Ovary (tissue), 9 donors: ENCODE results near the gene MRPL2. TPM values are rescaled to one million over a fixed set of nuclear protein-coding genes. Genes with fewer than 3 reads are reported as not detected.

Experiments used
- DNase-seq, 5 donors: peaks; one replicate each; pipeline ENCODE4 v3.0.0-alpha.2; 2019 to 2020
- H3K27ac ChIP-seq, 2 donors: fragments of 200-600 bp; one replicate each; pipeline versions ENCODE4 v1.5.1 to v1.8.0; 2019 to 2022
- H3K27me3 ChIP-seq: fragments of 200-600 bp; one replicate; pipeline ENCODE4 v1.8.0; 2022
- H3K36me3 ChIP-seq: fragments of 200-600 bp; sonication (generic); one replicate; pipeline ENCODE4 v1.5.1; 2019
- H3K4me1 ChIP-seq: one replicate; pipeline ENCODE4 v1.8.1; 2013; ENCODE audit warnings: mild to moderate bottlenecking, moderate library complexity; ENCODE audit not compliant: insufficient read depth
- H3K4me3 ChIP-seq: fragments of 200-600 bp; sonication (generic); one replicate; pipeline ENCODE4 v1.5.1; 2017
- H3K9me3 ChIP-seq, 2 donors: fragments of 200-600 bp in 1 of 2; sonication (generic) in 1 of 2; one replicate each; pipeline versions ENCODE4 v1.5.1 to v1.8.1; 2013 to 2019; ENCODE audit warnings: mild to moderate bottlenecking in 1 of 2, moderate library complexity in 1 of 2
- EP300 ChIP-seq: sonication (generic); formaldehyde crosslinking; IDR thresholded peaks from one replicate; pipeline ENCODE4 v1.6.1; 2017; ENCODE audit warnings: antibody characterized with exemption
- POLR2A ChIP-seq: fragments of 450-650 bp; IDR thresholded peaks from one replicate; pipeline ENCODE4 v1.6.1; 2017; ENCODE audit warnings: antibody characterized with exemption, mild to moderate bottlenecking, moderate library complexity
- WGBS, 3 donors: extraction: QIAGEN DNeasy Blood & Tissue Kit in 1 of 3; methylation state at CpG; one replicate each; pipeline versions ENCODE4 v1.1.5 to v1.1.7; 2013 to 2017; 5-methylcytosine and 5-hydroxymethylcytosine counted together
- intact Hi-C, 4 donors: fragments of 100-400 bp; cut with DNase I; formaldehyde crosslinking; loops; one replicate each; pipeline versions ENCODE4 v1.11.0 to v1.15.1; 2022 to 2023
- polyA plus RNA-seq, 2 donors: library from polyadenylated mRNA; stranded (reverse); fragments of 200-250 nt in 1 of 2; fragments of 350-450 nt in 1 of 2; fragmentation: Illumina TruSeq in 1 of 2; extraction: RNeasy Lipid Tissue Mini Kit (QIAGEN cat#74804) in 1 of 2; gene quantifications; one replicate each; pipeline ENCODE4 v1.2.3, GENCODE V29; 2013 to 2014
- total RNA-seq, 7 donors: library from RNA; depleted of rRNA in 2 of 7; stranded (reverse); fragments of >200 nt in 2 of 7; fragmentation: NEBNext Ultra II Directional in 3 of 7; extraction: Animal tissue kit (Norgen Biotek cat#: 25700) in 3 of 7; gene quantifications; one replicate each; pipeline versions ENCODE4 v1.1.0 to v1.2.4, GENCODE V29; 2016 to 2023
- TF ChIP-seq, protein P1 (sequence below), 3 donors: fragments of 450-650 bp in 2 of 3; fragments of 200-600 bp in 1 of 3; IDR thresholded peaks; one replicate each; pipeline versions ENCODE4 v1.5.1 to v1.8.0; 2016 to 2022; ENCODE audit warnings: antibody characterized with exemption in 3 of 3, mild to moderate bottlenecking in 1 of 3
- donor health status: DM: no; HTN: no; CAD: no; lungs with moderate emphysema.
- donor health status: DM: no; HTN: no; CAD: no.
- donor health status: Bipolar disorder and iron deficiency.
- donor health status: DM: yes; HTN: yes; CAD: no.
- donor health status: DM: no; HTN: no; CAD: no.
- donor health status: DM: yes; HTN: yes; CAD: no.

MRPL2 gene
- total and polyA plus RNA-seq, 9 donors = 11.5 to 56.7 (median 47.3) TPM

DNA sequence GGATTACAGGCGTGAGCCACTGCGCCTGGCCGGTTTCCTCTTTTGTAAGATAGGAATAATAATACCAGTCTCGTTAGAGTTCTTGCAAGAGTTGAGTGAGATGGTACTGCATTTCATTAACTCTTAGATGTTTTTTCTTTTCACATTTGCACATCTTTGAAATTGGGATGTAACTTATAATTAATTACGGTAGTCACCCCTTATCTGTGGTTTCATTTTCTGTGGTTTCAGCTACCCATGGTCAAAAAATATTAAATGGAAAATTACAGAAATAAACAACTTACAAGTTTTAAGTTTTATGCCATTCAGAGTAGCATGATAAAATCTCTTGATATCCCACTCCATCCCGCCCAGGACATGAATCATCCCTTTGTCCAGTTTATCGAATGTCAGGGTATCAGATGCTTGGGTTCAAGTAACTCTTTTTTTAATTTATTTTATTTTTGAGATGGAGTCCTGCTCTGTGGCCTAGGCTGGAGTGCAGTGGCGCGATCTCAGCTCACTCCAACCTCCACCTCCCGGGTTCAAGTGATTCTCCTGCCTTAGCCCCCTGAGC is 32.3 kb upstream of the MRPL2 start:
- Histone ChIP-seq H3K27me3 (no peaks in the 10 kb centered on the region), H3K4me3 (no peak overlapping the region), H3K27ac (peak overlapping the region in 1 of 2 donors; percentile 76), H3K9me3 (no peaks in the 10 kb centered on the region), H3K4me1 (peaks cover 10% of the 10 kb centered on the region), H3K36me3 (no peaks in the 10 kb centered on the region)
- TF ChIP-seq, protein P1, sequence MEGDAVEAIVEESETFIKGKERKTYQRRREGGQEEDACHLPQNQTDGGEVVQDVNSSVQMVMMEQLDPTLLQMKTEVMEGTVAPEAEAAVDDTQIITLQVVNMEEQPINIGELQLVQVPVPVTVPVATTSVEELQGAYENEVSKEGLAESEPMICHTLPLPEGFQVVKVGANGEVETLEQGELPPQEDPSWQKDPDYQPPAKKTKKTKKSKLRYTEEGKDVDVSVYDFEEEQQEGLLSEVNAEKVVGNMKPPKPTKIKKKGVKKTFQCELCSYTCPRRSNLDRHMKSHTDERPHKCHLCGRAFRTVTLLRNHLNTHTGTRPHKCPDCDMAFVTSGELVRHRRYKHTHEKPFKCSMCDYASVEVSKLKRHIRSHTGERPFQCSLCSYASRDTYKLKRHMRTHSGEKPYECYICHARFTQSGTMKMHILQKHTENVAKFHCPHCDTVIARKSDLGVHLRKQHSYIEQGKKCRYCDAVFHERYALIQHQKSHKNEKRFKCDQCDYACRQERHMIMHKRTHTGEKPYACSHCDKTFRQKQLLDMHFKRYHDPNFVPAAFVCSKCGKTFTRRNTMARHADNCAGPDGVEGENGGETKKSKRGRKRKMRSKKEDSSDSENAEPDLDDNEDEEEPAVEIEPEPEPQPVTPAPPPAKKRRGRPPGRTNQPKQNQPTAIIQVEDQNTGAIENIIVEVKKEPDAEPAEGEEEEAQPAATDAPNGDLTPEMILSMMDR (IDR thresholded peaks at IDR 0.05) = no peak
- no peak for TF ChIP-seq EP300
- TF ChIP-seq POLR2A = no peak
- no peak for DNase-seq
- 70 to 78% (median 77%) methylated on average over 10 of the region's 10 CpGs for WGBS, 3 donors
- intact Hi-C loops = no loop called here

DNA sequence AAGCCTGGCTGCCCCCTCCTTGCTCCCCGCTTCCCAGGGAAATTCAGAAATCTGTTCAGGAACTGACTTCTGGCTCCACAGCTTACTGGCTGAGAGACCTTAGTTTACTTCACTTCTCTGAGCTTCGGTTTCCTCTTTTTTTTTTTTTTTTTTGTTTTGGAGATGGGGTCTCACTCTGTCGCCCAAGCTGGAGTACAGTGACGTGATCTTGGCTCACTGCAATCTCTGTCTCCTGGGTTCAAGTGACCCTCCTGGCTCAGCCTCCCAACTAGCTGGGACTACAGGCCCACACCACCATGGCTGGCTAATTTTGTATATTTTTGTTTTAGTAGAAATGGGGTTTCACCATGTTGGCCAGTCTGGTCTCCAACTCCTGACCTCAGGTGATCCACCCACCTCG is 31.8 kb upstream of the MRPL2 start:
- intact Hi-C loops = no loop called here
- no peak overlapping the region for H3K4me3 ChIP-seq
- H3K27ac ChIP-seq = peak overlapping the region in 1 of 2 donors; percentile 76

DNA sequence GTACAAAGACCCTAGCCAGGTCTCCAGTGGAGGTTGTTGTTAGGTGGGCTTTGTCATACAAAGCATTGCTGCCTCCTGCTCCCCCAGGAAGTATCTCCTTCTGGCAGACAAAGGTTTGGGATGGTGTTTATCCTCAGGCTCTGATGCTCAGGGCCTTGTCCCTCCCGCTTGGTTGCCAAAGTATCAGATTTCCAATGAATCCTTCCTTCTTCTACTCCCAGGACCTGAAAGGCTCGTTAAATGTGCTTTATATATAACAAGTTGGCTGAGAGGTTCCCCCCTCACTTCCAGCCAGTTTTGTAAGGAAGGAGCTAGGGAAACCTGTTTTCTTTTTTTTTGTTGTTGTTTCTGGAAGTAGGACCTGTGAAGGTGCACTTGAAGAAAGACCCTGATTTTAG is 31.3 kb upstream of the MRPL2 start:
- Histone ChIP-seq H3K4me1 (peaks cover 5% of the 10 kb centered on the region), H3K4me3 (no peak overlapping the region), H3K9me3 (no peaks in the 10 kb centered on the region), H3K36me3 (no peaks in the 10 kb centered on the region), H3K27me3 (no peaks in the 10 kb centered on the region), H3K27ac (peak overlapping the region; percentile 62 to 76)
- DNase-seq = no peak
- 9 to 30% (median 17%) methylated on average over 2 of the region's 2 CpGs for WGBS, 3 donors
- no peak for TF ChIP-seq POLR2A
- TF ChIP-seq, protein P1 (IDR thresholded peaks at IDR 0.05) = no peak
- TF ChIP-seq EP300 = no peak
- intact Hi-C loops = no loop called here

More for the DNA sequence above, 31.8 kb upstream of the MRPL2 start:
- Histone ChIP-seq H3K27me3 (no peaks in the 10 kb centered on the region), H3K4me1 (peaks cover 7% of the 10 kb centered on the region), H3K36me3 (no peaks in the 10 kb centered on the region), H3K9me3 (no peaks in the 10 kb centered on the region)
- 29 to 57% (median 51%) methylated on average over 5 of the region's 5 CpGs for WGBS, 3 donors
- TF ChIP-seq, protein P1 (IDR thresholded peaks at IDR 0.05) = no peak
- TF ChIP-seq POLR2A (no peak), EP300 (no peak)
- no peak for DNase-seq

DNA sequence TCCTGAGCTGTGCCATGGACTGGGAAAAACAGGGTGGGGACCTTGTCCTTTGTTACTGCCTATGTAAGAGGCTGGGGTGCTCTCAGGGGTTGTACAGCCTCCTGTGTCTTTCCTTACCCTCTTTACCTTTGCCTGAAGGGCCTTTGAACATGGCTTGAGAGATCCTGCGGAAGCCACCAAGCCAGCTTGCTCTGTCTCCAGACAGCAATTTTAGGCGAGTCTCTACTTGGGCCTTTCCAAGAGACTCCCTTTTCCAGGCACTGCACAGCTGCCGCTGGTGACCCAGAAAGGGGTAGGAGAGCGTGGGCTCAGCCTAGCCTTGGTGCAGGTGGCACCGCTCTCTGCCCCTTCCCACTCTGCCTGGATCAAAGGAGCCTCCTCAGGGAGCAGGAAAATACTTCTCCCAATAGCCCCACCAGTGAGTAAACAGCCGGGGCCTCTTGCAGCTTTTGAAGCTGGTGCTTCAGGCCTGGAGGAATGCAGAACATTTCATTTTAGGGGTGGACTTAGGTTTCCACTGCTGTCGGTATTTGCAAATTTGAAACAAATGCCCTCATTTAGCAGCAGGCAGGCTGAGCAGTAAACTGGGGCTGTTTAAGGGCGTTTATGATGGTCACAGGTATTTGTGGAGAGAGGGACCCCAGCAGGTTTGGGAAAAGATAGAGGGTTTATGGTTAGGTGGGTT is 30.8 kb upstream of the MRPL2 start:
- Histone ChIP-seq H3K9me3 (no peaks in the 10 kb centered on the region), H3K4me1 (peaks cover 5% of the 10 kb centered on the region), H3K27me3 (no peaks in the 10 kb centered on the region), H3K4me3 (no peak overlapping the region), H3K36me3 (no peaks in the 10 kb centered on the region), H3K27ac (peak overlapping the region; percentile 62 to 76)
- no peak for DNase-seq
- 40 to 52% (median 43%) methylated on average over 8 of the region's 8 CpGs for WGBS, 3 donors
- TF ChIP-seq, protein P1 (IDR thresholded peaks at IDR 0.05) = no peak
- TF ChIP-seq POLR2A (no peak), EP300 (no peak)
- intact Hi-C loops = no loop called here
